ENCODE measurements around the gene RNF121. TPM values are rescaled to one million over a fixed set of nuclear protein-coding genes. Genes with fewer than 3 reads are reported as not detected.

RNF121 gene
- total and polyA plus RNA-seq, 5 donors from 2014 or later = 8.8 to 23.6 (median 10.6) TPM

- H3K4me3 ChIP-seq (ENCODE audit: low read depth, low read length) = peak overlapping the region; percentile 99
- Mint-ChIP-seq H3K36me3 (peaks cover 5% of the 10 kb centered on the region), H3K9me3 (no peaks in the 10 kb centered on the region), H3K27ac (peak overlapping the region; percentile 56 to 99 (median 99)), H3K4me1 (peaks cover 23 to 71% (median 55%) of the 10 kb centered on the region in 4 donors), H3K27me3 (peaks cover 6% of the 10 kb centered on the region), H3K4me3 (peak overlapping the region; percentile 94 to 99 (median 98))
- H3K36me3 ChIP-seq (ENCODE audit: control insufficient read depth, insufficient read depth, low read length) = no peaks in the 10 kb centered on the region
- no peaks in the 10 kb centered on the region for H3K27me3 ChIP-seq (ENCODE audit: control insufficient read depth, insufficient read depth, low read length)
- no peaks in the 10 kb centered on the region for H3K9me3 ChIP-seq (ENCODE audit: control insufficient read depth in 2 of 2, low read length in 2 of 2)
- H3K4me1 ChIP-seq (ENCODE audit: control insufficient read depth, insufficient read depth, low read length, poor library complexity, severe bottlenecking) = peaks cover 27% of the 10 kb centered on the region
- no peak for ATAC-seq (ENCODE audit: low read depth in 2 of 2)
- no peak for DNase-seq
- peak overlapping the region; percentile 93 for H3K27ac ChIP-seq (ENCODE audit: insufficient read depth, low read length, poor library complexity, severe bottlenecking)
These were observed 645 bp downstream of the RNF121 start for GRCh38 chr11:71929491-71929890.

- no peak overlapping the region for H3K27ac ChIP-seq (ENCODE audit: insufficient read depth, low read length, poor library complexity, severe bottlenecking)
- Mint-ChIP-seq H3K4me1 (peaks cover 25 to 72% (median 53%) of the 10 kb centered on the region in 4 donors), H3K27ac (peak overlapping the region in 2 of 3 donors; percentile 36 to 38)
These were observed 1.9 kb downstream of the RNF121 start for GRCh38 chr11:71930556-71931244.

GRCh38 chr11:71931245-71931602 is 2.4 kb downstream of the RNF121 start:
- Histone ChIP-seq H3K27ac (ENCODE audit: insufficient read depth, low read length, poor library complexity, severe bottlenecking) (no peak overlapping the region), H3K9me3 (ENCODE audit: control insufficient read depth in 2 of 2, low read length in 2 of 2) (no peaks in the 10 kb centered on the region), H3K4me1 (ENCODE audit: control insufficient read depth, insufficient read depth, low read length, poor library complexity, severe bottlenecking) (peaks cover 27% of the 10 kb centered on the region), H3K4me3 (ENCODE audit: low read depth, low read length) (peak overlapping the region; percentile 46), H3K36me3 (ENCODE audit: control insufficient read depth, insufficient read depth, low read length) (no peaks in the 10 kb centered on the region), H3K27me3 (ENCODE audit: control insufficient read depth, insufficient read depth, low read length) (no peaks in the 10 kb centered on the region)
- Mint-ChIP-seq H3K27ac (peak overlapping the region in 1 of 3 donors; percentile 83), H3K4me1 (peaks cover 25 to 72% (median 53%) of the 10 kb centered on the region in 4 donors), H3K27me3 (peaks cover 6% of the 10 kb centered on the region), H3K9me3 (no peaks in the 10 kb centered on the region), H3K4me3 (peak overlapping the region; percentile 56 to 98 (median 91)), H3K36me3 (no peaks in the 10 kb centered on the region)
- DNase-seq (no peak), ATAC-seq (ENCODE audit: low read depth in 2 of 2) (no peak)

More at GRCh38 chr11:71930556-71931244, 1.9 kb downstream of the RNF121 start:
- Histone ChIP-seq H3K4me1 (ENCODE audit: control insufficient read depth, insufficient read depth, low read length, poor library complexity, severe bottlenecking) (peaks cover 27% of the 10 kb centered on the region), H3K27me3 (ENCODE audit: control insufficient read depth, insufficient read depth, low read length) (no peaks in the 10 kb centered on the region), H3K4me3 (ENCODE audit: low read depth, low read length) (peak overlapping the region; percentile 46), H3K36me3 (ENCODE audit: control insufficient read depth, insufficient read depth, low read length) (no peaks in the 10 kb centered on the region), H3K9me3 (ENCODE audit: control insufficient read depth in 2 of 2, low read length in 2 of 2) (no peaks in the 10 kb centered on the region)
- Mint-ChIP-seq H3K36me3 (no peaks in the 10 kb centered on the region), H3K27me3 (peaks cover 6% of the 10 kb centered on the region), H3K4me3 (peak overlapping the region; percentile 88 to 99 (median 96)), H3K9me3 (no peaks in the 10 kb centered on the region)
- ATAC-seq (ENCODE audit: low read depth in 2 of 2) (no peak), DNase-seq (no peak)

GRCh38 chr11:71933141-71933933 is 4.5 kb downstream of the RNF121 start:
- Mint-ChIP-seq H3K9me3 (no peaks in the 10 kb centered on the region), H3K36me3 (peaks cover 8% of the 10 kb centered on the region), H3K27me3 (peaks cover 5% of the 10 kb centered on the region), H3K27ac (no peak overlapping the region), H3K4me3 (no peak overlapping the region), H3K4me1 (peaks cover 32 to 55% (median 46%) of the 10 kb centered on the region in 4 donors)
- H3K4me3 ChIP-seq (ENCODE audit: low read depth, low read length) = no peak overlapping the region
- peaks cover 6% of the 10 kb centered on the region for H3K36me3 ChIP-seq (ENCODE audit: control insufficient read depth, insufficient read depth, low read length)
- no peak for DNase-seq
- no peak overlapping the region for H3K27ac ChIP-seq (ENCODE audit: insufficient read depth, low read length, poor library complexity, severe bottlenecking)
- H3K27me3 ChIP-seq (ENCODE audit: control insufficient read depth, insufficient read depth, low read length) = no peaks in the 10 kb centered on the region
- H3K4me1 ChIP-seq (ENCODE audit: control insufficient read depth, insufficient read depth, low read length, poor library complexity, severe bottlenecking) = peaks cover 13% of the 10 kb centered on the region
- no peaks in the 10 kb centered on the region for H3K9me3 ChIP-seq (ENCODE audit: control insufficient read depth in 2 of 2, low read length in 2 of 2)
- ATAC-seq (ENCODE audit: low read depth in 2 of 2) = no peak

GRCh38 chr11:71934213-71934612 is 5.4 kb downstream of the RNF121 start:
- peaks cover 9% of the 10 kb centered on the region for H3K36me3 Mint-ChIP-seq
- H3K4me1 Mint-ChIP-seq = peaks cover 32 to 47% (median 42%) of the 10 kb centered on the region in 4 donors
- H3K27ac Mint-ChIP-seq = peak overlapping the region in 1 of 3 donors; percentile 10
- H3K9me3 Mint-ChIP-seq = no peaks in the 10 kb centered on the region
- Histone ChIP-seq H3K27ac (ENCODE audit: insufficient read depth, low read length, poor library complexity, severe bottlenecking) (no peak overlapping the region), H3K4me1 (ENCODE audit: control insufficient read depth, insufficient read depth, low read length, poor library complexity, severe bottlenecking) (peaks cover 13% of the 10 kb centered on the region), H3K27me3 (ENCODE audit: control insufficient read depth, insufficient read depth, low read length) (no peaks in the 10 kb centered on the region), H3K36me3 (ENCODE audit: control insufficient read depth, insufficient read depth, low read length) (peaks cover 6% of the 10 kb centered on the region), H3K4me3 (ENCODE audit: low read depth, low read length) (no peak overlapping the region), H3K9me3 (ENCODE audit: control insufficient read depth in 2 of 2, low read length in 2 of 2) (no peaks in the 10 kb centered on the region)
- DNase-seq (peak in 1 of 3 donors; percentile 2), ATAC-seq (ENCODE audit: low read depth in 2 of 2) (peak in 1 of 2 donors; percentile 39)
- H3K27me3 Mint-ChIP-seq = no peaks in the 10 kb centered on the region
- peak overlapping the region in 1 of 4 donors; percentile 13 for H3K4me3 Mint-ChIP-seq

GRCh38 chr11:71935338-71935925 is 6.6 kb downstream of the RNF121 start:
- peaks cover 24 to 34% (median 33%) of the 10 kb centered on the region in 4 donors for H3K4me1 Mint-ChIP-seq

GRCh38 chr11:71936825-71937224 is 8.0 kb downstream of the RNF121 start:
- Mint-ChIP-seq H3K4me1 (peaks cover 16 to 24% (median 20%) of the 10 kb centered on the region in 4 donors), H3K27me3 (no peaks in the 10 kb centered on the region), H3K4me3 (no peak overlapping the region), H3K36me3 (peaks cover 12% of the 10 kb centered on the region), H3K9me3 (no peaks in the 10 kb centered on the region), H3K27ac (no peak overlapping the region)
- Histone ChIP-seq H3K27ac (ENCODE audit: insufficient read depth, low read length, poor library complexity, severe bottlenecking) (no peak overlapping the region), H3K4me1 (ENCODE audit: control insufficient read depth, insufficient read depth, low read length, poor library complexity, severe bottlenecking) (no peaks in the 10 kb centered on the region), H3K9me3 (ENCODE audit: control insufficient read depth in 2 of 2, low read length in 2 of 2) (no peaks in the 10 kb centered on the region), H3K27me3 (ENCODE audit: control insufficient read depth, insufficient read depth, low read length) (no peaks in the 10 kb centered on the region), H3K36me3 (ENCODE audit: control insufficient read depth, insufficient read depth, low read length) (peaks cover 6% of the 10 kb centered on the region), H3K4me3 (ENCODE audit: low read depth, low read length) (no peak overlapping the region)
- DNase-seq (no peak), ATAC-seq (ENCODE audit: low read depth in 2 of 2) (no peak)

More at GRCh38 chr11:71935338-71935925, 6.6 kb downstream of the RNF121 start:
- H3K4me3 ChIP-seq (ENCODE audit: low read depth, low read length) = no peak overlapping the region
- no peaks in the 10 kb centered on the region for H3K9me3 ChIP-seq (ENCODE audit: control insufficient read depth in 2 of 2, low read length in 2 of 2)
- peaks cover 6% of the 10 kb centered on the region for H3K36me3 ChIP-seq (ENCODE audit: control insufficient read depth, insufficient read depth, low read length)
- ATAC-seq (ENCODE audit: low read depth in 2 of 2) (no peak), DNase-seq (no peak)
- Mint-ChIP-seq H3K4me3 (no peak overlapping the region), H3K9me3 (no peaks in the 10 kb centered on the region), H3K36me3 (peaks cover 12% of the 10 kb centered on the region), H3K27ac (no peak overlapping the region), H3K27me3 (no peaks in the 10 kb centered on the region)
- H3K4me1 ChIP-seq (ENCODE audit: control insufficient read depth, insufficient read depth, low read length, poor library complexity, severe bottlenecking) = peaks cover 1% of the 10 kb centered on the region
- no peaks in the 10 kb centered on the region for H3K27me3 ChIP-seq (ENCODE audit: control insufficient read depth, insufficient read depth, low read length)
- no peak overlapping the region for H3K27ac ChIP-seq (ENCODE audit: insufficient read depth, low read length, poor library complexity, severe bottlenecking)

Data from CD4-positive, CD25-positive, alpha-beta regulatory T cell (primary cell).